GM19438 (cell line): ENCODE measurements around the gene SLC16A4.
A peak's percentile ranks its signal among the peaks of the same experiment; 100 is the strongest.

Experiments
- ATAC-seq: cut with Tn5 transposase; IDR thresholded peaks from one replicate; pipeline ENCODE4 v1.9.1; 2021; ENCODE audit warnings: low read depth; ENCODE audit not compliant: unreplicated experiment

Gene SLC16A4

DNA sequence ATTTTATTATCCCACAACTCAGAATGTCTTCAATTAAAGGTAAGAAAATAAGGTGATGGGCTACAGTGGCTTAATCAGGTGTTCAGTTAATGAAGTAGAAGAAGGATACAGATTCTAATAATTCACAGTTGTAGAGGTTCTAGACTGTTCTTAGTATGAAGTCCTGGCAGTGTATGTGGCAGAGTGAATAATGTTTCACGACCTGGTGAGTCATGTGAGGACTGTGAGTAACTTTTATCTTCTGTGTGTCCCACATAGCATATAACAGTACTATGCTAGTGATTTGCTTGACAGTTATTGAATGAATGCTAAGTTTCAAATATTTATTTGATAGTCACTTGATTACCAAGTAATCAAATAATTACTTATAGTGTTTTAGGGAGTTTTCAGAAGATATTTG, 20.0 kb downstream of the SLC16A4 start:
- ATAC-seq = no peak

DNA sequence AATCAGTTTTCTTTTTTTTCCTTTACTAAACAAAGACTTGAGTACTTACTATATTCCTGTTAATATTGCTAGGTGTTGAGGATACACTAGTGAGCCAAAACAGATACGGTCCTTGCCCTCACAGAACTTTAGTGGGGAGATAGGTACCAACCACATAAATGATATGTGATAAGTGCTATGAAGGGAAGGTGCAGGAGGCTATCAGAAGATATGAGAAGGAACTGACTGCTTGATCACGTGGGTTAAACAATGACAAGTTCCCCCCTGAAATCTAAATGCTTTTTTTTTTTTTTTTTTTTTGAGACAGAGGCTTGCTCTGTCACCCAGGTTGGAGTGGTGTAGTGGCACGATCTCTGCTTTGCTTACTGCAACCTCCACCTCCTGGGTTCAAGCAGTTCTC, 26.6 kb downstream of the SLC16A4 start:
- no peak for ATAC-seq

DNA sequence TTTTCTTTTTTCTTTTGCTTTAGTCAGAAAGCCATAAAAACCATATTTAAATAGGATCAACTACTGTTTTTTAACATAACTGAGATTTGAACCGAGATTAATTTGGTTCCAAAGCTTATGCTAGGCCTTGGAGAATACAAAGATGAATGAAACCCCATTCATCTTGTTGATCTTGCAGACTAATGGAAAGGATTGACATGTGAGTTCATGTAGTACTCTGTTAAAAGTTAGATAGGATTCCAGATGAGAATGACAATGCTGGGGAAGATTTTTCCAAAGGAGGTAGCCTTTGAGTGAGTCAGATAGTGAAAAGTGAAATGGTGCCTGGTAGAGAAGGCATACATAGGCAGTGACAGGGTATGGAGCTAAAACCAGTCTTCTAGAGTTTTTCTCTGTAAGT, 29.0 kb downstream of the SLC16A4 start:
- no peak for ATAC-seq

DNA sequence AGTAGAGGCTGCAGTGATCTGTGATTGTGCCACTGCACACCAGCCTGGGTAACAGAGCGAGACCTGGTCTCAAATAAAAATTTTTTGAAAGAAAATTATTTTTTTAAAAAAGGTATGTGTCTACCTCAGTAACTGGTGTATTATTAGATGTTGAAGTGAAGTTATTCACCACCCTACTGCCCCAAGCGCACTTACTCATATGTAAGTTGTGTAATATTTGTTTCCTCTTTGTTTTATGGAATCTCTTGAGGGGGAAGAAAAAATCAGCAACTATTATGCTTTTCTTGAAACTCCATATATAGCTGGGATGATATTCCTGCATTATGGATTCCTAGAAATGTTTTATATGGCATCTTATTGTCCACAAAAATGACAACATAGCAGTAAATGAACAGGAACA, 30.4 kb downstream of the SLC16A4 start:
- ATAC-seq = no peak

DNA sequence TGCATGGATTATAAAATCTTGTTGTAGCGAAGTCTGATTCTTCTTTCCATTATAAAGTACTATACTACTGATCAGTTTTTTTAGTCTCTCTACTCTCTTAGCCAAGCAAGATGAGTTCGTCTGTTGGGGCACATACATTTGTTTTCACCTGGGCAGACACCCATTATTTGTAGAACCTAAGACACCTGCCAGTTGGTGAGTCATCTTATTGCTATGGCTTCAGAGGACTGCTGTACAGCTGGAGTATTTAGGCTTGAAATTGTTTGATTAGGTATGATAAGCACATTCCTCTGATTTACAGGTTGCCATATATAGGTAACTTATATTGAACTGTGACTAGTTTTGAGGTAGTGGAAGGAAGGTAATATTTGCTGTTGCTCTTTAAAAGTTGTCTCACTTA, 34.4 kb downstream of the SLC16A4 start:
- ATAC-seq = no peak

DNA sequence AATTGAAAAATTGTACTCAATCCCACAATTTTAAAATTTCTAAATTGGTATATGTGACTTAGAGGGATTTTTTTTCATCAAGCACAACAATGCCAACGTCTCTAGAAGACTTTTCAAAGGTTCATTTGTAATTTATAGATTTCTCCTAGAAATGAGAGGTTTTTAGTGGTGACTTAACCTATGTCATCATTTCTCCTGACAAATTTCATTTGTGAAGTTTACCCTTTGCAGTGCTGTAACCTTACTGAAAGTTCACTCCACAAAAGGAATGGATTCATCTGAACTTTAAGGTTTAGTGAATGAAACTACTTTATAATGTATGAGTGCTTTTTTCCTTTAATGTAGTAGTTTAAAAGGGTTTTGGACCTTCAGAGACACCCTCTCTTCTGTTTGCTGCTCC, 35.5 kb downstream of the SLC16A4 start:
- ATAC-seq = no peak

DNA sequence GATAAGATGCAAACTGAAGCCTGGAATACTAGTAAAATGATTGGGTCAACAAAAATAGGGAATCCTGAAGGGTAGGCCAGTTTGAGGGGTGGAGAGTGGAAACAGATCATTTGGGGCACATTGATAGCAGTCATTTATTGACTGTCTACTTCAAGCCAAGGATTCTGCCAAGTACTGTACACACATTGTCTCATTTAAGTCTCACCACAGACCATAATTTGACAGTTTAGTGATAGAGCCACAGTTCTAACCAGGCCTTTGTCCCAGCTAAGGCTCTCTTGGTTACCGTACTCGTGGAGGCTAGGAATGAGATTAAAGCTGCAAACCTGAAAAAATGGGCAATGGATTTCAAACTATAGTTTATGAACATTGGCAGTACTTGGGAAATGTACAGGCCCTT, 40.5 kb downstream of the SLC16A4 start:
- ATAC-seq = no peak

DNA sequence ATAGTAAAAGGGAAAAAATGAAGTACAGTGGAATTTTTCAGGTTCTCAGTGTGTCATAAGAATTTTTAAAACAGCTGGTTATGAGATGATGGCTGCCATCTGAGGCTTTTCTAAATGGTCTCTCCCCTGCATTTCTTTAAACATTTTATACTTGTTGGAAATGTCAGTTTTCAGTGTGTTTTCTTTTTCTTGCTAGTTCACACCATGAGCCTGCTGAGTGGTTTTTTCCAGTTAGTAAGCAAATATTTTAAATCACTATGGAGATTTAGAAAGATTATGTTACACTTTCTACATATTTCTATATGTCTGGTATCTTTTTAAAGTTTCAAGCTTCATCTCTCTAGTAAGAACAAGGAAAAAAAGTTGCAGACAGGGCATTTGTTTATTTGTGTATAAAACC, 42.1 kb downstream of the SLC16A4 start:
- no peak for ATAC-seq

DNA sequence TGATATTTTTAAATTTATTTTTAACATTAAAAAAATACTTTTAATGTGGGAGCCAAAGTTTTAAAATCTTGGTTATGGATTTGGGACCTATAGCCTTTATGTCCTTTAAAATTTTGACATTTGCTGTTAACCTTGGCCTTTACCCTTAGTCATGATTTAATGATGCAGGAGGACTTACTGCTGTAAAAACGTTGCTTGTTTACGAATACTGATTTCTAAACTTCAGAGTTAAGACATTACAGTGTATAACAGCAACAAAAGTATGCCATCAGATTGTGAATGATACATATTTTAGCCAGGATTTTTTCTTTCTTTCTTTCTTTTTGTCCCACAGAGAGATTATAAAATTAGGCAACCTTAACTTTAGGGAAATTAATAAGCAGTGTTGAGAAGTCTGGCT, 42.8 kb downstream of the SLC16A4 start:
- ATAC-seq = no peak

DNA sequence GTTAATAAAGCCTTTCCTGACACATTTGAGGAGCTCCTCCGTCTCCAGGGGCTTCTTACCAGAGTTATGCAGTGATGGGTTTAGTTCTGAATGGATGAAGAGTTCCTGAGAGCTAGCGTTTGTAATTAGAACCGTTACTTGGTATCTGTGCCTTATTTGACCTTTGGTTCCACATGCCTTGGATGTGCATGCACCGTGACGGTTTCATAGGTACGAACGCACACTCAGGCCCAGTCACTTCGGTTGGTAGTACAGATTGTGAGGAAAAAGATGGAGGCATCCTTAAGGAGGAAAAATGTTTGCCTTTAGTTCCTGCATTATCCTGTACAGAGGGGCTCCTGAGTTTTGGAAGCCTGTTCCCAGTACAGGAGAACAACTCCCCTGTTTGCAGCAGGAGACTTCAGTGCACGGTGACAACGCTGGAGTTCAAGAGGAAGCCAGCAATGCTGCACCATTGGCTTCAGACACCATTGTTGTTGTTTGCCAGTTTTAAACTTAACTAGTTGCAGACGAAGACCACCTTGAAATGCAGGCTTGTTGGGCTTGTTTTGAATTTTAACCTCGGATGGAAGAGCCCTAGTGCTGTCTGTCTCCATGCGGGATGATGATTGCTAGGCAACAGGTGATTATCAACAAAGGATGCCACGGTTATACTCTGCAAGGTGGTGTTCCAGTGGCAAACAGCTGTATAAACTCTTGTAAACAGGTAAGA, 43.5 kb downstream of the SLC16A4 start:
- no peak for ATAC-seq

DNA sequence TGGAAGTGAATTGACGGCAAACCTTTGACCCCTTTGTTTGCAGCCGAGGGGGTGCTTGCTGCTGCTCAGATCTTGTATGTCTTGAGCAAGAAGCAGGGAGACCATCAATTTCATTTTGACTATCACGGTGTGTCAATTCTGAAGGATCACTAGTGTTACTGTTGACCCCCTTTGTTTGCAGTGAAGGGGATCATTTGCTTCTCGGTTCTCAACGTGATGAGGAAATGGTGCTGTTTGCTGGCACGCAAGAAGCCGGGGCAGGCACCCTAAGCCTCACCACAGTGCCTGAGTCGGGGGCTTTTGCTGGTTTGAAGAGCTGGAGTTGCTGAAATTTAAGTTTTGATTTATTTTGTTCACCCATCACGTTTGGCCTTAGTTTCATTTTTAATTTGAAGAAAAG, 44.1 kb downstream of the SLC16A4 start:
- ATAC-seq = no peak

DNA sequence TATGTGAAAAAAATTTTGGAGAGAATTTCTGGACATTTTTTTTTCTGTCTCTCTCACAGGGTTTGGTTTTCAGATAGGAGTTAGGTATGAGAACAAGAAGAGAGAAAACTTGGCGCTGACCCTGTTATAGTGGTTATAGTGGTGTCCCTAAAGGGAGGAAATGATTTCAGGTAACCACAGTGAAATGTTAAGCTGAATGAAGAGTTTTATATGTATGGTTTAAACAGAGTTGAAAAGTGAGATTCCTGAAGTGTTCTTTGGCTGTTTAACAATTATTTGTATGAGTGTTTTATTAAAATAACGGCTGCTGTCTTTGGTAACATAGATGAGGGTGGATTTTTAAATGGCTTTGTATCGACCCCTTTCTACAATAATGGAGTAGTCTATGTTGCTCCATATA, 45.3 kb downstream of the SLC16A4 start:
- no peak for ATAC-seq

DNA sequence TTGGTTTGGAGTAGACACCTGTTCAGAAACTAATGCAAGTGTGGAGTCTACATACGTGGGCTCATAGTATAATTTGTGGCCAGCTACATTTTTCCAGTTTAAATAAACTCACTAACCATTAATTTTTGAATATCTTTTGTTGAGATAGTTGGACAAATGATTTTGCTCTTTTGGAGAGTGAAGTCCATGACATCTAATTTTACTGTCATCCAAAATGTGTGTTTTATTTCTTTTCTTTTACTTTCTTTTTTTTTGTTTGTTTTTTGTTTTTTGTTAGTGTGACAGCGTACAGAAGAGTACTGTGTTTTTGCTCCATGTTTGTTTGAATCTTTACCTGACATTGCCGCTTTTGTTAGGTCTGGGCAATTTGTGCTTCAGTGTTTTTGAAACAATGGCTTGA, 46.7 kb downstream of the SLC16A4 start:
- ATAC-seq = no peak

DNA sequence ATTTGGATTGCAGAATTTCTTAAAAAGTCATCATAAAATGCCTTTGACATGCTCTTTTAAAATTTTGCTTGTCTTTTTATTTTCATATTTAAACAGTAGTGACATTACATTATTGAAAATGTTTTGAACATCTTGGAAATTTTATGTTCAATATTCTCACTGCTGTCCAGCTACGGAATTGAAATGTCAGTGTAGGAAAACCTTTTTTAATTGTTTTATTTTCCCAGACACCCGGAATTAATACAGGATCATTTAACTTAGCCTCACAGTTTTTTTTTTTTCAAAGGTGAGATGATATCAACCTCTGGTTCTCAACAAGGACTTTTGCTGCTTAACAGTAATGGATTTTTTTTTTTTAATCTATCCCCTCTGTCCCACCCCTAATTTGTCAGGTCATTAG, 47.6 kb downstream of the SLC16A4 start:
- ATAC-seq = no peak

DNA sequence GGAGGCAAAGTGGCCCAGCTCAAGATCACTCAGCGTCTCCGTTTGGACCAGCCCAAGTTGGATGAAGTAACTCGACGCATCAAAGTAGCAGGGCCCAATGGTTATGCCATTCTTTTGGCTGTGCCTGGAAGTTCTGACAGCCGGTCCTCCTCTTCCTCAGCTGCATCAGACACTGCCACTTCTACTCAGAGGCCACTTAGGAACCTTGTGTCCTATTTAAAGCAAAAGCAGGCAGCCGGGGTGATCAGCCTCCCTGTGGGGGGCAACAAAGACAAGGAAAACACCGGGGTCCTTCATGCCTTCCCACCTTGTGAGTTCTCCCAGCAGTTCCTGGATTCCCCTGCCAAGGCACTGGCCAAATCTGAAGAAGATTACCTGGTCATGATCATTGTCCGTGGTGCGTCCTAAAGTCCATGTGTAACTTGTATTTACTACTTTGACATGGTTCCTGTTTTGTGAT, 48.9 kb downstream of the SLC16A4 start:
- no peak for ATAC-seq

DNA sequence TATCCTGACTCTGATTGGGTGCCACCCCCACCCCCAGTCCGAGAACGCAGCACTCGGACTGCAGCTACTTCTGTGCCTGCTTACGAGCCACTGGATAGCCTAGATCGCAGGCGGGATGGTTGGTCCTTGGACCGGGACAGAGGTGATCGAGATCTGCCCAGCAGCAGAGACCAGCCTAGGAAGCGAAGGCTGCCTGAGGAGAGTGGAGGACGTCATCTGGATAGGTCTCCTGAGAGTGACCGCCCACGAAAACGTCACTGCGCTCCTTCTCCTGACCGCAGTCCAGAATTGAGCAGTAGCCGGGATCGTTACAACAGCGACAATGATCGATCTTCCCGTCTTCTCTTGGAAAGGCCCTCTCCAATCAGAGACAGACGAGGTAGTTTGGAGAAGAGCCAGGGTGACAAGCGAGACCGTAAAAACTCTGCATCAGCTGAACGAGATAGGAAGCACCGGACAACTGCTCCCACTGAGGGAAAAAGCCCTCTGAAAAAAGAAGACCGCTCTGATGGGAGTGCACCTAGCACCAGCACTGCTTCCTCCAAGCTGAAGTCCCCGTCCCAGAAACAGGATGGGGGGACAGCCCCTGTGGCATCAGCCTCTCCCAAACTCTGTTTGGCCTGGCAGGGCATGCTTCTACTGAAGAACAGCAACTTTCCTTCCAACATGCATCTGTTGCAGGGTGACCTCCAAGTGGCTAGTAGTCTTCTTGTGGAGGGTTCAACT, 49.5 kb downstream of the SLC16A4 start:
- no peak for ATAC-seq

DNA sequence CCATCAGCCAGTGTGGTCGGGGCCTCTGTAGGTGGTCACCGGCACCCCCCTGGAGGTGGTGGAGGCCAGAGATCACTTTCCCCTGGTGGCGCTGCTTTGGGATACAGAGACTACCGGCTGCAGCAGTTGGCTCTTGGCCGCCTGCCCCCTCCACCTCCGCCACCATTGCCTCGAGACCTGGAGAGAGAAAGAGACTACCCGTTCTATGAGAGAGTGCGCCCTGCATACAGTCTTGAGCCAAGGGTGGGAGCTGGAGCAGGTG, 50.7 kb downstream of the SLC16A4 start:
- ATAC-seq = no peak

DNA sequence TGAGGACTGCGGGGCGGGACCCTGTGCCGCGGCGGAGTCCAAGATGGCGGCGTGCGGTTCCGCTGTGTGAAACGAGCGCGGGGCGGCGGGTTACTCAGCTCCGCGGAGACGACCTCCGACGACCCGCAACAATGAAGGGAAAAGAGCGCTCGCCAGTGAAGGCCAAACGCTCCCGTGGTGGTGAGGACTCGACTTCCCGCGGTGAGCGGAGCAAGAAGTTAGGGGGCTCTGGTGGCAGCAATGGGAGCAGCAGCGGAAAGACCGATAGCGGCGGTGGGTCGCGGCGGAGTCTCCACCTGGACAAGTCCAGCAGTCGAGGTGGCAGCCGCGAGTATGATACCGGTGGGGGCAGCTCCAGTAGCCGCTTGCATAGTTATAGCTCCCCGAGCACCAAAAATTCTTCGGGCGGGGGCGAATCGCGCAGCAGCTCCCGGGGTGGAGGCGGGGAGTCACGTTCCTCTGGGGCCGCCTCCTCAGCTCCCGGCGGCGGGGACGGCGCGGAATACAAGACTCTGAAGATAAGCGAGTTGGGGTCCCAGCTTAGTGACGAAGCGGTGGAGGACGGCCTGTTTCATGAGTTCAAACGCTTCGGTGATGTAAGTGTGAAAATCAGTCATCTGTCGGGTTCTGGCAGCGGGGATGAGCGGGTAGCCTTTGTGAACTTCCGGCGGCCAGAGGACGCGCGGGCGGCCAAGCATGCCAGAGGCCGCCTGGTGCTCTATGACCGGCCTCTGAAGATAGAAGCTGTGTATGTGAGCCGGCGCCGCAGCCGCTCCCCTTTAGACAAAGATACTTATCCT, 51.2 kb downstream of the SLC16A4 start:
- no peak for ATAC-seq

DNA sequence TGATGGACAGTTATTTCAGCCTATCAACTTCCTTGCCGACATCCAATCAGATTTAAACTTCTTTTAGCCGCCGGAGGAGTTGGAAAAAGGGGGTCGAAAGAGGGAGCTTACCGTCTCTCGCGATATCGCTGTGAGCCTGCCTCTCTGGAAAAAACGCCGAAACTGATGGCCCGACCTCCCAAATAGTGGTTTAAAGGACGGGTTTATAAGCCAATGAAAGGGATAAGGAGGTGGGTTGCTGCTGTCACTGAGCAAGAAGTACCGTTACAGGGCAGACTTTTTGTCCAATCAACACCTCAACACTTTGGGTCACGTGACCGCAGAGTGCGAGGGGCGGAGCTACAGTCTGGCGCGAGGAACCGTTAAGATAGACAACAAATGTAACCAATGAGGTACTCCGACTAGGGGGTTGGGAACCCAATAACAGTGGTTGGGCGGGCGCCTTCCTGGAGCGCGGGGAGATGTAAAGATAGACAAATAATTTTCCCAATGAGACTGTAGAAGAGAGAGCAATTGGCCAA, 51.9 kb downstream of the SLC16A4 start, which contains the start of gene RBM15:
TSS of gene RBM15 (plus strand) at position 492 of the 521 bp plus-strand sequence. CDS start at position 521, 29 bp downstream.
- ATAC-seq = peak; percentile 67

DNA sequence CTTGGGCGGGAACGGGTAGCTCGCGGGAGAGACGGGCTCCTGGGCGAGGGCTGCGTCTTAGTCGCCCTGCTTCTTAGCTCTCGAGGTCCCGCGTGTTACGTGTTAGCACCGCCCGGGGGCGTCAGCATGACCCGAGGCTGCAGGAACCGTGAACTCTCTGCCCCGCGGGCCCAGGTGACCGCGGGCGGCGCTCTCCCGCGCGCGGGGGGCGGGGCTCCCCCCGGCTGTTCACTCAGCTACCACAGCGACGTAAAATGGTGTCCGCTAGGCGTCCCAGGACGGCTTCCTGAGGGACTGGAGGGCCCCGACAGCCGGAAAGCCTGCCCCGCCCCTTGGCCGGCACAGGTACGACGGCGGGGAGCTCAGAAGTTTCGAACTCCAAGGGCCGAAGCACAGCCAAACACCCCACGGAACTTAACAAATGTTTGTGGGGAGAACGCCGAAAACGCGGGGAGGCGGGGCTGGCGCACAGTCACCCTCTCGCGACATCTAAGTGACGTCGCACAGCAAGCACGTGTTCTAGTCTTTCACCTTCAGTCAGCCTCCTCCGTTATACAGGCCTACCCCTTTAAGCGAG, 52.4 kb downstream of the SLC16A4 start:
- ATAC-seq = peak; percentile 69

DNA sequence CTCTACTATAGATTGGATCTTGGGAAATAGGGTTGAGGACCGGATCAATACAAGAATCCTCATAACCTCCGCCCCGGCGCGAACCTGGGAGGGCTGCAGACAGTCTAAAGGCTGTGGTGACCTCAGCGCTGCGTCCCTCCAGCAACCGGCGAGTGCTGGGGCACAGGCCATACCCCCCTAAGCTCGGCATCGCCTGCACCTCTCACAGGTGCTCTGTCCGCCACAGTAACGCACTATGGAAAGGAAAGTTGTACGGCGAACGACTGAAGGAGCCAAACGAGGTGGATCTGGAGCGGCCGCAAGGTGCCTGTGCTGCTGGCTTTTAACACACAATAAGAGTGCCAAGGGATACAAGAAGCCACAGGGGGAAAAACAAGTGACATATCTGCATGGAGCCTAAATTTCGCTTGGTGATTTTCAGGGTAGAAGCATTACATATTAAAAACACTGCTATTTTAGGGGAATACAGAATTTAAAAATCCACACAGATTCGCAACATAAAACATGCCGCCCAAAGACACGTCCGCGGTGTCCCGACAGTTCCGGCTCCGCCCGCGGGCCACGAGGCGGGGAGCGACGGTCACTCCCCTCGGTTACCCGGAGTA, 53.0 kb downstream of the SLC16A4 start:
- ATAC-seq = no peak
